GM21717 (cell line): ENCODE data around the gene PDCD4.
A peak's percentile ranks its signal among the peaks of the same experiment; 100 is the strongest.

Experiments
- ATAC-seq: cut with Tn5 transposase; IDR thresholded peaks from one replicate; pipeline ENCODE4 v1.9.1; 2021; ENCODE audit warnings: mild to moderate bottlenecking, moderate library complexity; ENCODE audit not compliant: unreplicated experiment

The PDCD4 gene

DNA sequence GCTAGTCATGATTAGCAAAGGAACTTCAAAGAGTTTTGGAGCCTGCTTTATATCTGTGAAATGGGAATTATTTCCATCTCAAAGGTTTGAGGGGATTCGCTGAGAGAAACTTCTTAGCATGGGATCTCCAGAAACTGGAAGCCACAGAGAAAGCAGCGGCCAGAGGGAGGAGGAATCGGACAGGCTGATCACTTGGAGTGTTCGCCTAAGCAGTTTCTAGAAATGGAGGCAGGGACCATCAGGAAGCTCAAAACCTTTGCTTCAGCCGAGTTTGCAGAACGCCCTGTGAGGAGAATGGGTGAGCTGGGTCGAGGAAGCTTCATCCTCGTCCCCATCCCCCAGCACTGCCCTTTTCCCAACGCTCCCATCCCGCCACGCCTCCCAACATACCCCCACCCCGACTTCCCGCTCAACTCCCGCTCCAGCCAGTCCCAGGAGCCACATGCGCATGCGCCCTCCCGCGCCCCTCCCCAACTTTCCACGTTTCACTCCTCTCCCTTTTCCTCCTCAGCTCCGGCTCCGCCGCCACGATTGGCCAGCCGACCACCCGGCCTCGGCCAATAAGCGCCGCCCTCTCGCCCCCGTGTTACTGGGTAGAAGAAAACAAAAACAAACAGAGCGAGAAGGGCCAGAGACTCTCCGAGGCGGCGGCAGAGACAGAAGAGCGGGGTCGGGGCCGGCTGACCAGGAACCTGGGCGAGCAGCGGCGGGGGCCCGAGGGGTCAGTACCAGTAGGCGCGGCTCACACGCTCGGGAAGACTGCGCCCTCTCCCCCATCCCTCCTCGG lies at the start of gene PDCD4:
Gene PDCD4 (plus strand): TSS at position 631 of the 787 bp plus-strand sequence. CDS start 4,100 bp downstream, outside the sequence.
- peak; percentile 75 for ATAC-seq

DNA sequence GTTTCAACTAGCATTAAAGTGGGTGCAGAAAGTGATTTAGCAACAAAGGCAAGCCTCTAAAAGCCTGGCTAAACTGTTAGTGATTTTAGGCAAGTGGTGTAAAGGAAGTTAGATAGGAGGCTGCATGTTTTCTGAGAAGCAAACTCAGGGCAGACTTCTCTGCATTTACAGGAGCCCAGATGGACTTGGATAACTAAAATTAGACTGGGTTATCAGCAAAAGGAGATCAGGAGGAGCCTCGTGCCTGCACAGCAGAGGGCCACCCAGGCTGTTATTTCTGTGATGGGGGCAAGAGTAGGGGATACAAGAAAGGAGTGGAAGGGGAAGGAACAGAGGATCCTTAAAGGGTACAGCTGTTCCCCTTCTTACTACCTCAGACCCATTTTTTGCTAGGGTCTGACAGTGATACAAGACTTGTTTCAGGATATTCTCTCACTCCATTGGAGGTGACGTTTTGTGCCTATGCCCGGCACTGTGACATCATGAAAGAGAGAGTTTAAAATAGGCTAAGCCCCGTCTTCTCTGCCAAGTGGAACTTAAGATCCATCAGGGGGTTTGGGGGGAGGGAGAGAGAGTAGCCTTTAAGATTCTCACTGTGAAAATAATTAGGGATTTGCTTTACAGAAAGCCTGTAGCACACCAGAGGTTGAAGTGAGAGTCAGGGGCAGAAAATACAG lies 49.6 kb upstream of the PDCD4 start:
- no peak for ATAC-seq

GRCh38 chr10:110822712-110823311 lies 48.9 kb upstream of the PDCD4 start:
- no peak for ATAC-seq

GRCh38 chr10:110824152-110824441 lies 47.6 kb upstream of the PDCD4 start:
- ATAC-seq: no peak

DNA sequence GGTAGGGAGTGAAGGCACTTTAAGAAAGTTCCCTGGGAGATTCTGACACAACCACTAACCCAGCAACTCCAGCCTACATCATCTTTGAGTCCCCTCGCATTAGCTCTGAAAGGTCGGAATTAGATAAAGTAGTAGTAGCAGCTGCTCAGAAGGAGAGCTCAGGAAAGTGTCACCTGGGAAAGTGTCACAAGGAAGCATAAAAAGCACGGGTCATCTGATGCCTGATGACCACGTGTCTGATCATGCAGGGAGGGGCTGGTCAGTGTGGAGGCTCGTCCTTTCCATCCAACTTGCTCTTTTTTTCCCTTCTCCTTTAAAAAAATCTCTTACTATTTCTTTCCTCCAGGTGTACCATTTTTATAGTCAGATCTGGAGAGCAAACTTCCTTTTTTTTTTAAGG lies 47.1 kb upstream of the PDCD4 start:
- ATAC-seq: no peak

- ATAC-seq: no peak
Observed at GRCh38 chr10:110825508-110825907, 46.2 kb upstream of the PDCD4 start.

DNA sequence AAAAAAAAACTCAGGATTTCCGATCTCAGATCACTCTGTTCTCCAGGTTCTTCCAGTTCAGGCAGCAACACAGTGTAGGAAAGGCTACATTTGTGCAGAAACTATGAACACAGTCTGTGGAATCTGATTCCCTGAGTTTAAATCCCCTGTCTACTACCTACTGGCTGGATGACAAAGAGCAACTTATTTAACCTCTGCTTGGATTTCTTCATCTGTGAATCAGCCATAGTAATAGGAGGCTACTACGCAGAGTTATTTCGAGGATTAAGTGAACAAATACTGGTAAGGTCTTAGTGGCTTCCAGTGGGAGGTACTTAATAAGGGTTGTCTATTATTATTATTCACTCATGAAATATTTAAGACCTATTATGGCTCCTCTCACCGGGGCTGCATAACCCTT lies 44.3 kb upstream of the PDCD4 start:
- ATAC-seq: no peak

GRCh38 chr10:110827875-110828274 lies 43.9 kb upstream of the PDCD4 start:
- ATAC-seq: no peak

- ATAC-seq: no peak
Observed at GRCh38 chr10:110828525-110828924, 43.2 kb upstream of the PDCD4 start.

GRCh38 chr10:110829721-110830410 lies 41.9 kb upstream of the PDCD4 start:
- ATAC-seq: no peak

DNA sequence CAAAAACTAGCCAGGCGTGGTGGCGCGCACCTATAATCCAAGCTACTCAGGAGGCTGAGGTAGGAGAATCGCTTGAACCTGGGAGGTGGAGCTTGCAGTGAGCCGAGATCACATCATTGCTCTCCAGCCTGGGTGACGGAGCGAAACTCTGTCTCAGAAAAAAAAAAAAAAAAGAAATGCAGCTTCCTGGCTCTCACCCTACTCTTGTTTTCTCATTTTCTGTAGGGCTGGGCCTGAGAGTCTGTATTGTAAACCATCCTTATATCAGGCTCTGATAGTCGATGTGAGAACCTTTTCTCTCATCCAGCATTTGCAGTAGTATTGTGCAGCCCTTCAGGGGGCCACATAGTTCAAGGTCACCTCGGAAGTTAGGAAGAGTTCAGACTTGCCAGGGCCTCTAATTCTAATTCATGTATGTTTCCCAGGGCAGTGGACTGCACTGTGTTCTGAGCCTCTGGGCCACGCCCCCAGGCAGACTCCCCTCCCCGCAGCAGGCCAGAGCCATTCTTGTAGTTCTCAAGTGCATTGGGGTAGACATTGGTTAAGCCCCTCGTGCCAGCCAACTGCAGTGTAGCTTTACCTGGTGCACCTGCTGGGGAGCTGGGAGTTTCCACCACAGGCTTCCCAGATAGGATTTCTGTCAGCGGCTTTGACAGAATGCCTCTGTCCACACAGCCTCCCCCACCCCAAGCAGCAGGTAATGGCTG lies 38.3 kb upstream of the PDCD4 start:
- no peak for ATAC-seq

- no peak for ATAC-seq
Observed at GRCh38 chr10:110833941-110834628, 37.6 kb upstream of the PDCD4 start.

- ATAC-seq: no peak
Observed at GRCh38 chr10:110834629-110835301, 37.0 kb upstream of the PDCD4 start.

- ATAC-seq: no peak
Observed at GRCh38 chr10:110835841-110836240, 35.9 kb upstream of the PDCD4 start.

GRCh38 chr10:110836706-110837105 lies 35.0 kb upstream of the PDCD4 start:
- ATAC-seq: no peak

- ATAC-seq: no peak
Observed at GRCh38 chr10:110837418-110838171, 34.1 kb upstream of the PDCD4 start.

GRCh38 chr10:110840225-110840922 lies 31.4 kb upstream of the PDCD4 start:
- no peak for ATAC-seq

- ATAC-seq: no peak
Observed at GRCh38 chr10:110840923-110841428, 30.8 kb upstream of the PDCD4 start.
